Measurements from ENCODE around the gene PRPSAP1. TPM values are rescaled to one million over a fixed set of nuclear protein-coding genes. Genes with fewer than 3 reads are reported as not detected.
A peak's percentile ranks its signal among the peaks of the same experiment; 100 is the strongest.

The PRPSAP1 gene
- polyA plus RNA-seq, 1 of the 3 experiments (the other 2 are of a cell fraction), result 118 TPM

DNA sequence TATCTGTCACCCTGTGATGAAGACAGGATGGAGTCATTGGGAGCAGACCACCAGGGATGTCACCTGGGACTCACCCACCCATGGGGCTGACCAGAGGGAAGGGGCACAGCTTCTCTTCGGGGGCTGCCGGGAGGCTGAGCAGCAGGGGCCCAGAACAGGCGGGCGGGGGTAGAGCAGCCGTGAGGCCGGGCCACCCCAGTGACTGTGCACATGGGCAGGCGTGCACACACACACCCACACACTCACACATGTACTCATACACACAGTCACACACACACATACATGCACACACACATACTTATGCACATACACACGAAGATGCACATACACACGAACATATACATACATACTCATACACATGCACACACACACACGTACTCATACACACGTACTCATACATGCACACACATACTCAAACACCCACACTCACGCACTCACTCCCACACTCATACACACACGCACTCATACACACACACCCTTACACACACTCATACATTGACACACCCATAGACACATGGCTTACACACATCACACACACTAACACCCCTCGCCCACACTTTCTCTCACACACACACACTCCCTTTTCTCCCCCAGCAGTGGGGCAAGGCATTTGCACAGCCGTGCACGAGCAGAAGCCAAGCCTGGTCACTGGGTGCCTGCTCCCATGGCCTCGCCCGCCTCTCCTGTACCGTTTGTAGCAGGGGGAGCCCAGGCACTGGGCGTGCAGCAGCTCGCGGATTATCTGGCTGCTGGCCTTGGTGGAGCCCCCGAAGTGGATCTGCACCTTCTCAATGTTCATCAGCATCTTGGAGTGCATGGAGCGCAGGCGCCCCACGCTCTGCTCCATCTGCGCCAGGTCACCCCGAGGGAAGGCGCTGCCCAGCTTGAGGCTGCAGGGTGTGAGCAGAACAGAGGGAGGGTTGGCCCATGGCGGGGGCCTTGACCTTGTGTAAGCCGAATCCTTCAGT, 76.1 kb downstream of the PRPSAP1 start:
- Histone ChIP-seq H3K9ac (no peak overlapping the region), H3F3A (replicated peaks; ENCODE audit: insufficient read depth) (peaks cover 3% of the 10 kb centered on the region), H3K4me3 (ENCODE audit: low read depth in 2 of 2, low read length in 1 of 2) (no peak overlapping the region), H3K79me2 (ENCODE audit: insufficient read depth) (no peaks in the 10 kb centered on the region), H3K27ac (ENCODE audit: low read depth in 2 of 2, low read length in 1 of 2) (no peak overlapping the region), H4K20me1 (ENCODE audit: insufficient read depth) (no peaks in the 10 kb centered on the region), H2AFZ (ENCODE audit: low read depth) (no peak overlapping the region), H3K27me3 (ENCODE audit: insufficient read depth) (no peaks in the 10 kb centered on the region), H3K9me3 (no peaks in the 10 kb centered on the region), H3K9me2 (no peaks in the 10 kb centered on the region), H3K36me3 (replicated peaks in 1 of 2; ENCODE audit: control insufficient read depth in 1 of 2, insufficient read depth in 2 of 2, low read length in 1 of 2) (no peaks in the 10 kb centered on the region), H3K4me1 (ENCODE audit: control insufficient read depth in 1 of 2, insufficient read depth in 2 of 2, low read depth in 1 of 2, low read length in 1 of 2) (peaks cover 5 to 10% of the 10 kb centered on the region in 2 experiments; a peak in 1 of 4 replicates), H3K4me2 (no peak overlapping the region)
- 94% methylated on average over 23 of the region's 31 CpGs for WGBS (ENCODE audit: low lambda C conversion rate)
- CTCF ChIA-PET, result interaction anchor here (0.8 to 8.8 kb wide), 16 partner anchors 9 to 275 kb away, joined by 3 to 332 read pairs (median 46); partner anchors contain the start of genes EXOC7, QRICH2, SPHK1 and UBALD2
- TF ChIP-seq, protein P1, sequence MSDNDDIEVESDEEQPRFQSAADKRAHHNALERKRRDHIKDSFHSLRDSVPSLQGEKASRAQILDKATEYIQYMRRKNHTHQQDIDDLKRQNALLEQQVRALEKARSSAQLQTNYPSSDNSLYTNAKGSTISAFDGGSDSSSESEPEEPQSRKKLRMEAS (IDR thresholded peaks at IDR 0.05; ENCODE audit: low read depth), result no peak
- no peak for TF ChIP-seq MXI1 (IDR thresholded peaks at IDR 0.05; ENCODE audit: low read depth, low read length)
- TF ChIP-seq EP300 (IDR thresholded peaks at IDR 0.05; ENCODE audit: borderline replicate concordance in 1 of 2, low read depth in 1 of 2, low read length in 1 of 2), result no peak
- no peak for TF ChIP-seq RCOR1 (IDR thresholded peaks at IDR 0.05; ENCODE audit: low read length)
- DNase-seq, result peak; percentile 36
- POLR2A ChIA-PET, result no interaction called here

DNA sequence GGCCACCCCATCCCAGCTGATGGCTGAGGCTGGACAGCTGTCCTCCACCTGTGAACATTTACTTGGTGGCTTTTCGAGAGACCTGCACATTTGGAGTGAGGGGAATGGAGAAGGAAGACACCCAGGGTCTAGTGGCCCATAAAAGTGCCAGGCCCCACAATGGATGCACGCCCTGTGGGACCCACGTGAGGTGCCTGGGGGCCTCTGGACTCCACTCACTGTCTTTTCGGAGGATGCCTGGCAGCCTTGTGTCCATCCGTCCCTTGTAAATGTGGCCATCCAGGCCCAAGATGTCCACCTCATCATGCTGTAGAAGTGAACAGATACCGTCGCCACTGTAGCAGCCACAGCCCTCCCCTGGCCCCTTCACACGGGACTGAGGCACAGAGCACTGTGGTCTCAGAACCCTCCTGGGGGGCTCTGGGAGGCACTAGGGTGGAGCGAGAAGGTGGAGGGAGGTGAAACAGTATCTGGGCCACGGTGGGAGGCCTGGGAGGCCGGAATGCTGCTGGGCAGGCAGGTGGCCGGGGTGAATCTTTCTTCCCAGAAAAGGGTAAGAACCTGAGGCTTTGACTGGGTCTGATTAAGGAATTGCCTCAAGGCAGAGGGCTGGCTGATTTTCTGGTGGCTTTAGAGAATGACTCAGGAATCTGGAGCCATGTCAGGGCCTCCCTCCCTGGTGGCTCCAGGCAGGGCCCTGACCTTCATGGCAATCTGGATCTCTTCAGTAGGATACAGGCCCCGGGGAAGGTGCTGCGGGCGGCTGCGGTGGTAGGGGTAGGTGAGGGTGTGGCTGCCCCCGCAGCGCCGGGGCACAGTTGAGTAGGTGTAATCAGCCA, 77.0 kb downstream of the PRPSAP1 start:
- no peak overlapping the region for H3K4me3 ChIP-seq (ENCODE audit: low read depth in 2 of 2, low read length in 1 of 2)
- DNase-seq, result peak; percentile 42
- 83% methylated on average over 15 of the region's 19 CpGs for WGBS (ENCODE audit: low lambda C conversion rate)
- H4K20me1 ChIP-seq (ENCODE audit: insufficient read depth), result no peaks in the 10 kb centered on the region
- H3K9me2 ChIP-seq, result no peaks in the 10 kb centered on the region
- peaks cover 3% of the 10 kb centered on the region for H3F3A ChIP-seq (replicated peaks; ENCODE audit: insufficient read depth)
- H3K4me1 ChIP-seq (ENCODE audit: control insufficient read depth in 1 of 2, insufficient read depth in 2 of 2, low read depth in 1 of 2, low read length in 1 of 2), result peaks cover 5 to 7% of the 10 kb centered on the region in 2 experiments; a peak in 1 of 4 replicates
- no peak overlapping the region for H2AFZ ChIP-seq (ENCODE audit: low read depth)
- H3K9ac ChIP-seq, result no peak overlapping the region
- no peaks in the 10 kb centered on the region for H3K36me3 ChIP-seq (replicated peaks in 1 of 2; ENCODE audit: control insufficient read depth in 1 of 2, insufficient read depth in 2 of 2, low read length in 1 of 2)
- POLR2A ChIA-PET, result no interaction called here
- peaks cover 3% of the 10 kb centered on the region; the same call in 1 of the 2 replicates for H3K79me2 ChIP-seq (ENCODE audit: insufficient read depth)
- H3K9me3 ChIP-seq, result no peaks in the 10 kb centered on the region
- CTCF ChIA-PET, result interaction anchor here (0.7 to 4.2 kb wide), 8 partner anchors 10 to 262 kb away, joined by 3 to 31 read pairs (median 5); no protein-coding TSS in a partner anchor
- no peak overlapping the region for H3K4me2 ChIP-seq
- no peak overlapping the region; a peak in 1 of 4 replicates for H3K27ac ChIP-seq (ENCODE audit: low read depth in 2 of 2, low read length in 1 of 2)
- no peaks in the 10 kb centered on the region for H3K27me3 ChIP-seq (ENCODE audit: insufficient read depth)
- TF ChIP-seq SMC3 (IDR thresholded peaks at IDR 0.05; ENCODE audit: low read depth, low read length) (no peak), FOXM1 (IDR thresholded peaks at IDR 0.05; ENCODE audit: low read depth) (no peak), NRF1 (IDR thresholded peaks at IDR 0.05; ENCODE audit: low read depth, low read length) (no peak), TEAD4 (IDR thresholded peaks at IDR 0.05; ENCODE audit: borderline replicate concordance, insufficient read depth) (no peak), JUND (IDR thresholded peaks at IDR 0.05) (no peak), MXI1 (IDR thresholded peaks at IDR 0.05; ENCODE audit: low read depth, low read length) (no peak), ELF1 (IDR thresholded peaks at IDR 0.05) (no peak), YY1 (IDR thresholded peaks at IDR 0.05; ENCODE audit: low read depth) (no peak), CHD2 (IDR thresholded peaks at IDR 0.05; ENCODE audit: low read length, partially characterized antibody) (no peak), RCOR1 (IDR thresholded peaks at IDR 0.05; ENCODE audit: low read length) (no peak), RXRA (IDR thresholded peaks at IDR 0.05; ENCODE audit: borderline replicate concordance, low read depth) (no peak), POLR2AphosphoS5 (IDR thresholded peaks at IDR 0.05; ENCODE audit: low read depth, low read length) (no peak), FOSL2 (IDR thresholded peaks at IDR 0.05; ENCODE audit: borderline replicate concordance, low read depth) (no peak)
- TF ChIP-seq, protein P2, sequence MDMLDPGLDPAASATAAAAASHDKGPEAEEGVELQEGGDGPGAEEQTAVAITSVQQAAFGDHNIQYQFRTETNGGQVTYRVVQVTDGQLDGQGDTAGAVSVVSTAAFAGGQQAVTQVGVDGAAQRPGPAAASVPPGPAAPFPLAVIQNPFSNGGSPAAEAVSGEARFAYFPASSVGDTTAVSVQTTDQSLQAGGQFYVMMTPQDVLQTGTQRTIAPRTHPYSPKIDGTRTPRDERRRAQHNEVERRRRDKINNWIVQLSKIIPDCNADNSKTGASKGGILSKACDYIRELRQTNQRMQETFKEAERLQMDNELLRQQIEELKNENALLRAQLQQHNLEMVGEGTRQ (IDR thresholded peaks at IDR 0.05; ENCODE audit: borderline replicate concordance, low read depth, low read length), result no peak
- TF ChIP-seq, protein P1 (IDR thresholded peaks at IDR 0.05; ENCODE audit: low read depth), result no peak
- TF ChIP-seq, protein P3, sequence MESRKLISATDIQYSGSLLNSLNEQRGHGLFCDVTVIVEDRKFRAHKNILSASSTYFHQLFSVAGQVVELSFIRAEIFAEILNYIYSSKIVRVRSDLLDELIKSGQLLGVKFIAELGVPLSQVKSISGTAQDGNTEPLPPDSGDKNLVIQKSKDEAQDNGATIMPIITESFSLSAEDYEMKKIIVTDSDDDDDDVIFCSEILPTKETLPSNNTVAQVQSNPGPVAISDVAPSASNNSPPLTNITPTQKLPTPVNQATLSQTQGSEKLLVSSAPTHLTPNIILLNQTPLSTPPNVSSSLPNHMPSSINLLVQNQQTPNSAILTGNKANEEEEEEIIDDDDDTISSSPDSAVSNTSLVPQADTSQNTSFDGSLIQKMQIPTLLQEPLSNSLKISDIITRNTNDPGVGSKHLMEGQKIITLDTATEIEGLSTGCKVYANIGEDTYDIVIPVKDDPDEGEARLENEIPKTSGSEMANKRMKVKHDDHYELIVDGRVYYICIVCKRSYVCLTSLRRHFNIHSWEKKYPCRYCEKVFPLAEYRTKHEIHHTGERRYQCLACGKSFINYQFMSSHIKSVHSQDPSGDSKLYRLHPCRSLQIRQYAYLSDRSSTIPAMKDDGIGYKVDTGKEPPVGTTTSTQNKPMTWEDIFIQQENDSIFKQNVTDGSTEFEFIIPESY (IDR thresholded peaks at IDR 0.05; ENCODE audit: borderline replicate concordance, low read depth), result no peak
- TF ChIP-seq, protein P4, sequence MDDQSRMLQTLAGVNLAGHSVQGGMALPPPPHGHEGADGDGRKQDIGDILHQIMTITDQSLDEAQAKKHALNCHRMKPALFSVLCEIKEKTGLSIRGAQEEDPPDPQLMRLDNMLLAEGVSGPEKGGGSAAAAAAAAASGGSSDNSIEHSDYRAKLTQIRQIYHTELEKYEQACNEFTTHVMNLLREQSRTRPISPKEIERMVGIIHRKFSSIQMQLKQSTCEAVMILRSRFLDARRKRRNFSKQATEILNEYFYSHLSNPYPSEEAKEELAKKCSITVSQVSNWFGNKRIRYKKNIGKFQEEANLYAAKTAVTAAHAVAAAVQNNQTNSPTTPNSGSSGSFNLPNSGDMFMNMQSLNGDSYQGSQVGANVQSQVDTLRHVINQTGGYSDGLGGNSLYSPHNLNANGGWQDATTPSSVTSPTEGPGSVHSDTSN (IDR thresholded peaks at IDR 0.05), result no peak
- TF ChIP-seq, protein P5, sequence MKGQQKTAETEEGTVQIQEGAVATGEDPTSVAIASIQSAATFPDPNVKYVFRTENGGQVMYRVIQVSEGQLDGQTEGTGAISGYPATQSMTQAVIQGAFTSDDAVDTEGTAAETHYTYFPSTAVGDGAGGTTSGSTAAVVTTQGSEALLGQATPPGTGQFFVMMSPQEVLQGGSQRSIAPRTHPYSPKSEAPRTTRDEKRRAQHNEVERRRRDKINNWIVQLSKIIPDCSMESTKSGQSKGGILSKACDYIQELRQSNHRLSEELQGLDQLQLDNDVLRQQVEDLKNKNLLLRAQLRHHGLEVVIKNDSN (IDR thresholded peaks at IDR 0.05; ENCODE audit: borderline replicate concordance, low read depth), result no peak

All from SK-N-SH (cell line).